ENCODE results near the gene FAM167B.
"Not testable (repeated sequence)": the region's sequence is repeated elsewhere in the genome, so short reads cannot be mapped to it uniquely, and the experiment has no call there.

The FAM167B gene

GRCh38 chr1:32224285-32224684, 22.7 kb upstream of the FAM167B start:
- no peak for DNase-seq

GRCh38 chr1:32228771-32229170, 18.3 kb upstream of the FAM167B start:
- no peak for DNase-seq

GRCh38 chr1:32231843-32232432, 15.1 kb upstream of the FAM167B start:
- no peak for DNase-seq

- peak; percentile 13 for DNase-seq
Observed at GRCh38 chr1:32232558-32233304, 14.3 kb upstream of the FAM167B start.

- DNase-seq = no peak
Observed at GRCh38 chr1:32234792-32235191, 12.2 kb upstream of the FAM167B start.

- DNase-seq = peak; percentile 70
Observed at GRCh38 chr1:32239337-32239736, 7.7 kb upstream of the FAM167B start.

- DNase-seq = peak; percentile 68
Observed at GRCh38 chr1:32239790-32240139, 7.3 kb upstream of the FAM167B start.

GRCh38 chr1:32240140-32240951, 6.7 kb upstream of the FAM167B start:
- DNase-seq = peak; percentile 77

GRCh38 chr1:32241001-32241763, 5.8 kb upstream of the FAM167B start:
- DNase-seq = peak; percentile 58

- peak; percentile 31 for DNase-seq
Observed at GRCh38 chr1:32242341-32242851, 4.6 kb upstream of the FAM167B start.

GRCh38 chr1:32247452-32247851, 430 bp downstream of the FAM167B start:
- no peak for DNase-seq

GRCh38 chr1:32247983-32248889, 1.2 kb downstream of the FAM167B start:
- peak; percentile 78 for DNase-seq

- DNase-seq = peak; percentile 8
Observed at GRCh38 chr1:32249831-32250525, 3.0 kb downstream of the FAM167B start.

- DNase-seq = no peak
Observed at GRCh38 chr1:32250893-32251716, 4.1 kb downstream of the FAM167B start, which contains the start of gene LCK. LCK (plus strand) TSS chr1:32251265; CDS start chr1:32274330, 23,065 bp downstream.

- DNase-seq = no peak
Observed at GRCh38 chr1:32255072-32256071, 8.3 kb downstream of the FAM167B start.

GRCh38 chr1:32256473-32257226, 9.6 kb downstream of the FAM167B start:
- no peak for DNase-seq

- no peak for DNase-seq
Observed at GRCh38 chr1:32257227-32257508, 10.1 kb downstream of the FAM167B start.

- not testable (repeated sequence) for DNase-seq
Observed at GRCh38 chr1:32263236-32263593, 16.2 kb downstream of the FAM167B start.

All from NCI-H69 (cell line).